ENCODE measurements around the gene SLC24A3. TPM values are rescaled to one million over a fixed set of nuclear protein-coding genes. Genes with fewer than 3 reads are reported as not detected.

The SLC24A3 gene
- total and polyA plus RNA-seq, 2 of the 13 experiments (the other 11 are each of a cell fraction or from before 2014, with no cell fraction given): not detected

DNA sequence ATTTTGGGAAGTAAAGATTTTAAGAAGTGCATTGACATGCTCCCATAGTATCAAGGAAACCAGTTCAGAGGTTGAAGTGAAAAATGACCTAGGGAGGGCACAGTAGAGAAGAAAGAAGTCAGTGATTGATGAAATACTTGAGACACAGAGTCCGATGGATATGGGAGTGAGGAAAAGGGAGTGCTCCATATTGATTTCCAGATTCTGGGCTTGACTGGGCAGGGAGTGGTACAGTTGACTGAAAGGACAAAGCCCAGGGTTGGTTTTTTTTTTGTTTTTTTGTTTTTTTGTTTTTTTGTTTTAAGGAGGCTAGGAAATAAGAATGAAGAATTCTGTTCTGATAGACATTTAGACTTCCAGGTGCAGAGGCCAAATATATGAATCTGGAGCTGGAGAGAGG, 458.9 kb downstream of the SLC24A3 start:
- H4K20me1 ChIP-seq (ENCODE audit: insufficient read depth, low read length): no peaks in the 10 kb centered on the region
- H3K4me3 ChIP-seq (replicated peaks in 1 of 3; ENCODE audit: insufficient read depth in 1 of 3, low read depth in 2 of 3, low read length in 3 of 3): no peak overlapping the region
- intact Hi-C loops (cut with micrococcal nuclease; ENCODE audit: unreplicated experiment): no loop called here
- TF ChIP-seq ZNF143 (CRISPR knock-in tag; IDR thresholded peaks at IDR 0.05) (no peak), ZFX (CRISPR knock-in tag; IDR thresholded peaks at IDR 0.05; ENCODE audit: low read depth) (no peak)
- in situ Hi-C loops (cut with HindIII; ENCODE audit: extremely low pct_ligation_motif_present, low pct_unique_long_range_greater_than_20kb): no loop called here
- H2AFZ ChIP-seq (ENCODE audit: low read length): no peak overlapping the region
- H3K36me3 ChIP-seq (replicated peaks in 1 of 2; ENCODE audit: control insufficient read depth in 1 of 2, insufficient read depth in 2 of 2, low read length in 2 of 2): no peaks in the 10 kb centered on the region
- peaks cover 3 to 21% of the 10 kb centered on the region in 2 experiments; a peak in 3 of 5 replicates for H3K27me3 ChIP-seq (ENCODE audit: control insufficient read depth in 1 of 2, insufficient read depth in 2 of 2, low read length in 2 of 2)
- no peak for FAIRE-seq
- peaks cover 10% of the 10 kb centered on the region for H3K4me1 ChIP-seq (ENCODE audit: insufficient read depth, low read length)
- ChIA-PET POLR2A (no interaction called here), CTCF (ENCODE audit: low intra/inter-chr PET ratio, low total read pairs) (no interaction called here)
- no peak overlapping the region for H3K9ac ChIP-seq (ENCODE audit: insufficient read depth, low read depth, low read length)
- DNase-seq (ENCODE audit: low spot score): no peak
- BruUV-seq (replicated peaks): no TSS peak
- no peak for ATAC-seq
- no peak overlapping the region for H3K27ac ChIP-seq (ENCODE audit: extremely low read length, insufficient read depth, low read length)
- H3K9me3 ChIP-seq (ENCODE audit: low read length): no peaks in the 10 kb centered on the region
- H3K4me2 ChIP-seq (ENCODE audit: low read depth, low read length): no peak overlapping the region
- H3K79me2 ChIP-seq (ENCODE audit: insufficient read depth, low read length): no peaks in the 10 kb centered on the region
- WGBS (ENCODE audit: low lambda C conversion rate): 46% methylated on average over 1 of the region's 1 CpG

GRCh38 chr20:19672498-19672897, 460.1 kb downstream of the SLC24A3 start:
- 25% methylated on average over 5 of the region's 5 CpGs for WGBS (ENCODE audit: low lambda C conversion rate)
- CTCF ChIA-PET (ENCODE audit: low intra/inter-chr PET ratio, low total read pairs): no interaction called here

More at GRCh38 chr20:19672498-19672897, 460.1 kb downstream of the SLC24A3 start:
- POLR2A ChIA-PET: no interaction called here
- no peaks in the 10 kb centered on the region for H3K79me2 ChIP-seq (ENCODE audit: insufficient read depth, low read length)
- peaks cover 3 to 21% of the 10 kb centered on the region in 2 experiments; a peak in 3 of 5 replicates for H3K27me3 ChIP-seq (ENCODE audit: control insufficient read depth in 1 of 2, insufficient read depth in 2 of 2, low read length in 2 of 2)
- no peak overlapping the region for H3K4me2 ChIP-seq (ENCODE audit: low read depth, low read length)
- no peak overlapping the region for H3K4me3 ChIP-seq (replicated peaks in 1 of 3; ENCODE audit: insufficient read depth in 1 of 3, low read depth in 2 of 3, low read length in 3 of 3)
- H3K36me3 ChIP-seq (replicated peaks in 1 of 2; ENCODE audit: control insufficient read depth in 1 of 2, insufficient read depth in 2 of 2, low read length in 2 of 2): no peaks in the 10 kb centered on the region
- H4K20me1 ChIP-seq (ENCODE audit: insufficient read depth, low read length): no peaks in the 10 kb centered on the region
- TF ChIP-seq ZBTB20 (CRISPR knock-in tag; IDR thresholded peaks at IDR 0.05; ENCODE audit: borderline replicate concordance, low read depth): no peak
- no peak for TF ChIP-seq ZNF816 (CRISPR knock-in tag; IDR thresholded peaks at IDR 0.05; ENCODE audit: borderline replicate concordance)
- TF ChIP-seq REST (IDR thresholded peaks at IDR 0.05; ENCODE audit: borderline replicate concordance in 1 of 2, low read depth in 1 of 2, low read length in 2 of 2): no peak
- TF ChIP-seq, protein P1, sequence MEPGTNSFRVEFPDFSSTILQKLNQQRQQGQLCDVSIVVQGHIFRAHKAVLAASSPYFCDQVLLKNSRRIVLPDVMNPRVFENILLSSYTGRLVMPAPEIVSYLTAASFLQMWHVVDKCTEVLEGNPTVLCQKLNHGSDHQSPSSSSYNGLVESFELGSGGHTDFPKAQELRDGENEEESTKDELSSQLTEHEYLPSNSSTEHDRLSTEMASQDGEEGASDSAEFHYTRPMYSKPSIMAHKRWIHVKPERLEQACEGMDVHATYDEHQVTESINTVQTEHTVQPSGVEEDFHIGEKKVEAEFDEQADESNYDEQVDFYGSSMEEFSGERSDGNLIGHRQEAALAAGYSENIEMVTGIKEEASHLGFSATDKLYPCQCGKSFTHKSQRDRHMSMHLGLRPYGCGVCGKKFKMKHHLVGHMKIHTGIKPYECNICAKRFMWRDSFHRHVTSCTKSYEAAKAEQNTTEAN (CRISPR knock-in tag; conservative IDR thresholded peaks at IDR 0.05): no peak
- no peak for TF ChIP-seq GPN1 (CRISPR knock-in tag; IDR thresholded peaks at IDR 0.05; ENCODE audit: borderline replicate concordance)
- TF ChIP-seq ELF1 (CRISPR knock-in tag; IDR thresholded peaks at IDR 0.05): no peak
- TF ChIP-seq SIX1 (CRISPR knock-in tag; IDR thresholded peaks at IDR 0.05; ENCODE audit: borderline replicate concordance): no peak
- TF ChIP-seq, protein P2, sequence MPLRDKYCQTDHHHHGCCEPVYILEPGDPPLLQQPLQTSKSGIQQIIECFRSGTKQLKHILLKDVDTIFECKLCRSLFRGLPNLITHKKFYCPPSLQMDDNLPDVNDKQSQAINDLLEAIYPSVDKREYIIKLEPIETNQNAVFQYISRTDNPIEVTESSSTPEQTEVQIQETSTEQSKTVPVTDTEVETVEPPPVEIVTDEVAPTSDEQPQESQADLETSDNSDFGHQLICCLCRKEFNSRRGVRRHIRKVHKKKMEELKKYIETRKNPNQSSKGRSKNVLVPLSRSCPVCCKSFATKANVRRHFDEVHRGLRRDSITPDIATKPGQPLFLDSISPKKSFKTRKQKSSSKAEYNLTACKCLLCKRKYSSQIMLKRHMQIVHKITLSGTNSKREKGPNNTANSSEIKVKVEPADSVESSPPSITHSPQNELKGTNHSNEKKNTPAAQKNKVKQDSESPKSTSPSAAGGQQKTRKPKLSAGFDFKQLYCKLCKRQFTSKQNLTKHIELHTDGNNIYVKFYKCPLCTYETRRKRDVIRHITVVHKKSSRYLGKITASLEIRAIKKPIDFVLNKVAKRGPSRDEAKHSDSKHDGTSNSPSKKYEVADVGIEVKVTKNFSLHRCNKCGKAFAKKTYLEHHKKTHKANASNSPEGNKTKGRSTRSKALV (CRISPR knock-in tag; IDR thresholded peaks at IDR 0.05): no peak
- DNase-seq (ENCODE audit: low spot score): no peak
- H2AFZ ChIP-seq (ENCODE audit: low read length): no peak overlapping the region
- BruUV-seq (replicated peaks): no TSS peak
- H3K9ac ChIP-seq (ENCODE audit: insufficient read depth, low read depth, low read length): no peak overlapping the region
- H3K9me3 ChIP-seq (ENCODE audit: low read length): no peaks in the 10 kb centered on the region
- in situ Hi-C loops (cut with HindIII; ENCODE audit: extremely low pct_ligation_motif_present, low pct_unique_long_range_greater_than_20kb) (no loop called here), intact Hi-C loops (cut with micrococcal nuclease; ENCODE audit: unreplicated experiment) (no loop called here)
- ATAC-seq: no peak
- FAIRE-seq: no peak
- no peak overlapping the region for H3K27ac ChIP-seq (ENCODE audit: extremely low read length, insufficient read depth, low read length)
- peaks cover 10% of the 10 kb centered on the region for H3K4me1 ChIP-seq (ENCODE audit: insufficient read depth, low read length)
